ENCODE data around the gene CSNK1A1. TPM values are rescaled to one million over a fixed set of nuclear protein-coding genes. Genes with fewer than 3 reads are reported as not detected.

CSNK1A1 gene
- total RNA-seq, 4 donors from 2014 or later, result 159 to 260 (median 184) TPM

GRCh38 chr5:149442563-149443182, 108.6 kb downstream of the CSNK1A1 start:
- WGBS, 2 donors (ENCODE audit: low coverage in 1 of 2), result 49% methylated on average over 13 of the region's 17 CpGs; no CpG with 5 or more reads in 1 of the 2 donors
- peaks cover 6 to 34% (median 28%) of the 10 kb centered on the region in 4 donors for H3K4me1 ChIP-seq
- in situ Hi-C loops (cut with MboI; ENCODE audit: low pct_ligation_motif_present in 1 of 4, low pct_unique_long_range_greater_than_20kb in 1 of 4, low sequenced_read_pairs in 3 of 4), result loop anchor here in 1 of 4 donors (10.0 kb wide), 1 partner anchor 122 kb away; no protein-coding TSS in a partner anchor
- H3K27ac ChIP-seq, result peak overlapping the region; percentile 69 to 91 (median 72)
- DNase-seq, result peak; percentile 90
- no peak for TF ChIP-seq POLR2A (IDR thresholded peaks at IDR 0.05)
- TF ChIP-seq EP300 (IDR thresholded peaks at IDR 0.05; ENCODE audit: low read depth), result no peak
- peak in 1 of 3 donors; percentile 48 for TF ChIP-seq POLR2AphosphoS5 (IDR thresholded peaks at IDR 0.05)
- peak; percentile 82 to 97 (median 91) for TF ChIP-seq CTCF (IDR thresholded peaks at IDR 0.05)
- intact Hi-C loops (cut with DNase I; ENCODE audit: low total_unique reads), result no loop called here
- H3K9me3 ChIP-seq, result no peaks in the 10 kb centered on the region
- no peaks in the 10 kb centered on the region for H3K27me3 ChIP-seq
- no peaks in the 10 kb centered on the region for H3K36me3 ChIP-seq
- no peak overlapping the region for H3K4me3 ChIP-seq

Other genes starting within 250 kb of the CSNK1A1 start
- 10 to 100 TPM in 1 of 4 donors, 1 to 10 TPM in 3; 2.2 to 10.6 (median 6.4) TPM for gene GRPEL2, start 205.9 kb downstream of the CSNK1A1 start, total RNA-seq
- 1 to 10 TPM in 3 of 4 donors, under 1 TPM in 1; 0.75 to 5.4 (median 2.8) TPM for gene PCYOX1L, start 193.4 kb downstream of the CSNK1A1 start, total RNA-seq
- gene IL17B, start 172.1 kb downstream of the CSNK1A1 start, total RNA-seq, result not detected
- 10 to 100 TPM; 14.2 to 27.5 (median 21.7) TPM for gene ARHGEF37, start 30.1 kb upstream of the CSNK1A1 start, total RNA-seq
- gene PPARGC1B, start 178.9 kb upstream of the CSNK1A1 start, total RNA-seq, result 100 to 1,000 TPM in 1 of 4 donors, 10 to 100 TPM in 3; 39.2 to 129 (median 58.3) TPM